Upper lobe of left lung (tissue), 6 donors: Measurements from ENCODE around the gene OR4D1. TPM values are rescaled to one million over a fixed set of nuclear protein-coding genes. Genes with fewer than 3 reads are reported as not detected.

Experiments
- ATAC-seq, 2 donors: fragments of 200-7000 bp; cut with Tn5 transposase; one replicate each; pipeline ENCODE4 v1.9.1; 2022; ENCODE audit warnings: mild to moderate bottlenecking in 2 of 2, moderate library complexity in 2 of 2; ENCODE audit not compliant: low FRiP score in 2 of 2
- DNase-seq, 2 donors: peaks; one replicate each; pipeline ENCODE4 v3.0.0-alpha.2; 2019 to 2020
- H3K27ac ChIP-seq, 4 donors: fragments of 200-600 bp; sonication (generic); one replicate each; pipeline ENCODE4 v1.5.1; 2016 to 2019
- H3K27me3 ChIP-seq, 4 donors: fragments of 200-600 bp; sonication (generic); one replicate each; pipeline ENCODE4 v1.5.1; 2017 to 2019
- H3K36me3 ChIP-seq, 4 donors: fragments of 200-600 bp; sonication (generic); one replicate each; pipeline ENCODE4 v1.5.1; 2016 to 2019
- H3K4me1 ChIP-seq, 4 donors: fragments of 200-600 bp; sonication (generic); one replicate each; pipeline ENCODE4 v1.5.1; 2018 to 2019
- H3K4me3 ChIP-seq, 4 donors: fragments of 200-600 bp; sonication (generic); one replicate each; pipeline ENCODE4 v1.5.1; 2017 to 2019; ENCODE audit warnings: mild to moderate bottlenecking in 2 of 4, moderate library complexity in 1 of 4
- H3K9me3 ChIP-seq, 4 donors: fragments of 200-600 bp; sonication (generic); one replicate each; pipeline ENCODE4 v1.5.1; 2018 to 2019
- EP300 ChIP-seq, 4 donors: sonication (generic); formaldehyde crosslinking; IDR thresholded peaks; one replicate each; pipeline ENCODE4 v1.5.1; 2017; ENCODE audit warnings: antibody characterized with exemption in 4 of 4, control low read depth in 2 of 4
- POLR2A ChIP-seq, 4 donors: fragments of 450-650 bp; IDR thresholded peaks; one replicate each; pipeline ENCODE4 v1.5.1; 2016 to 2017; ENCODE audit warnings: antibody characterized with exemption in 4 of 4, mild to moderate bottlenecking in 2 of 4
- POLR2AphosphoS5 ChIP-seq, 2 donors: sonication (generic); formaldehyde crosslinking; IDR thresholded peaks; one replicate each; pipeline ENCODE4 v1.5.1; 2017; ENCODE audit warnings: antibody characterized with exemption in 2 of 2
- WGBS, 2 donors: methylation state at CpG; one replicate each; pipeline ENCODE4 v1.1.5; 2017 to 2018; 5-methylcytosine and 5-hydroxymethylcytosine counted together
- total RNA-seq, 6 donors: library from RNA; depleted of rRNA in 4 of 6; stranded (reverse); fragments of >200 nt in 4 of 6; gene quantifications; one replicate each; pipeline versions ENCODE4 v1.1.0 to v1.2.1, GENCODE V29; 2016 to 2021
- TF ChIP-seq, protein P1 (sequence below), 6 experiments: fragments of 450-650 bp in 4 of 6; fragments of 200-600 bp in 2 of 6; sonication (generic) in 2 of 6; IDR thresholded peaks; one replicate each; pipeline ENCODE4 v1.5.1; 2016 to 2019; ENCODE audit warnings: antibody characterized with exemption in 6 of 6
- donor health status: DM: no; HTN: no; CAD: no; lungs with moderate emphysema.
- donor health status: DM: no; HTN: yes; CAD: no; lungs with severe emphysema.

The OR4D1 gene
- total RNA-seq, 6 donors from 2014 or later, result not detected

GRCh38 chr17:58208344-58208743 is 60.2 kb downstream of the OR4D1 start:
- 78 to 90% methylated on average over 5 of the region's 5 CpGs for WGBS, 2 donors
- H3K27me3 ChIP-seq, result no peaks in the 10 kb centered on the region
- H3K36me3 ChIP-seq, result peaks cover 3 to 68% (median 28%) of the 10 kb centered on the region in 4 donors
- no peak overlapping the region for H3K4me3 ChIP-seq
- H3K27ac ChIP-seq, result no peak overlapping the region
- TF ChIP-seq, protein P1, sequence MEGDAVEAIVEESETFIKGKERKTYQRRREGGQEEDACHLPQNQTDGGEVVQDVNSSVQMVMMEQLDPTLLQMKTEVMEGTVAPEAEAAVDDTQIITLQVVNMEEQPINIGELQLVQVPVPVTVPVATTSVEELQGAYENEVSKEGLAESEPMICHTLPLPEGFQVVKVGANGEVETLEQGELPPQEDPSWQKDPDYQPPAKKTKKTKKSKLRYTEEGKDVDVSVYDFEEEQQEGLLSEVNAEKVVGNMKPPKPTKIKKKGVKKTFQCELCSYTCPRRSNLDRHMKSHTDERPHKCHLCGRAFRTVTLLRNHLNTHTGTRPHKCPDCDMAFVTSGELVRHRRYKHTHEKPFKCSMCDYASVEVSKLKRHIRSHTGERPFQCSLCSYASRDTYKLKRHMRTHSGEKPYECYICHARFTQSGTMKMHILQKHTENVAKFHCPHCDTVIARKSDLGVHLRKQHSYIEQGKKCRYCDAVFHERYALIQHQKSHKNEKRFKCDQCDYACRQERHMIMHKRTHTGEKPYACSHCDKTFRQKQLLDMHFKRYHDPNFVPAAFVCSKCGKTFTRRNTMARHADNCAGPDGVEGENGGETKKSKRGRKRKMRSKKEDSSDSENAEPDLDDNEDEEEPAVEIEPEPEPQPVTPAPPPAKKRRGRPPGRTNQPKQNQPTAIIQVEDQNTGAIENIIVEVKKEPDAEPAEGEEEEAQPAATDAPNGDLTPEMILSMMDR (IDR thresholded peaks at IDR 0.05), result no peak
- no peak for TF ChIP-seq POLR2AphosphoS5 (IDR thresholded peaks at IDR 0.05)
- TF ChIP-seq EP300 (IDR thresholded peaks at IDR 0.05), result no peak
- TF ChIP-seq POLR2A (IDR thresholded peaks at IDR 0.05), result no peak
- H3K9me3 ChIP-seq, result no peaks in the 10 kb centered on the region
- peak in 1 of 2 donors; percentile 20 for ATAC-seq
- no peaks in the 10 kb centered on the region for H3K4me1 ChIP-seq
- DNase-seq, result no peak

Other genes starting within 250 kb of the OR4D1 start
- gene CUEDC1, start 193.0 kb upstream of the OR4D1 start, total RNA-seq, result 100 to 1,000 TPM in 1 of 6 donors, 10 to 100 TPM in 5; 33.3 to 119 (median 54.4) TPM
- gene VEZF1, start 160.1 kb upstream of the OR4D1 start, total RNA-seq, result 10 to 100 TPM; 36.4 to 99.7 (median 72.5) TPM
- 100 to 1,000 TPM; 109 to 393 (median 160) TPM for gene SRSF1, start 141.1 kb upstream of the OR4D1 start, total RNA-seq
- gene DYNLL2, start 65.0 kb upstream of the OR4D1 start, total RNA-seq, result 10 to 100 TPM; 13.6 to 33.5 (median 29.1) TPM
- not detected for gene OR4D2, start 18.6 kb downstream of the OR4D1 start, total RNA-seq
- gene EPX, start 44.3 kb downstream of the OR4D1 start, total RNA-seq, result under 1 TPM in 1 of 6 donors, not detected in 5; 0.10 TPM
- gene MKS1, start 70.9 kb downstream of the OR4D1 start, total RNA-seq, result 10 to 100 TPM; 11.7 to 44.0 (median 15.0) TPM
- not detected for gene LPO, start 90.2 kb downstream of the OR4D1 start, total RNA-seq
- 1 to 10 TPM in 4 of 6 donors, under 1 TPM in 2; 0.71 to 4.6 (median 1.0) TPM for gene MPO, start 132.6 kb downstream of the OR4D1 start, total RNA-seq
- 10 to 100 TPM; 14.0 to 50.3 (median 24.1) TPM for gene TSPOAP1, start 180.4 kb downstream of the OR4D1 start, total RNA-seq
- gene SUPT4H1, start 203.8 kb downstream of the OR4D1 start, total RNA-seq, result 10 to 100 TPM; 22.0 to 80.5 (median 40.4) TPM